Gastrocnemius medialis (tissue), 4 donors: ENCODE results near the gene SAMD8.

Experiments
- POLR2A ChIP-seq, 2 donors: fragments of 450-650 bp; IDR thresholded peaks; one replicate each; pipeline ENCODE4 v1.6.1; 2017; ENCODE audit warnings: antibody characterized with exemption in 2 of 2, mild to moderate bottlenecking in 2 of 2, moderate library complexity in 2 of 2
- TF ChIP-seq, protein P1 (sequence below), 5 experiments: fragments of 450-650 bp in 3 of 5; fragments of 200-600 bp in 2 of 5; sonication (generic) in 2 of 5; IDR thresholded peaks in 4 of 5; conservative IDR thresholded peaks in 1 of 5; 1 replicate in 4 of 5; 2 replicates in 1 of 5; pipeline ENCODE4 v1.5.1; 2016 to 2019; ENCODE audit warnings: antibody characterized with exemption in 5 of 5, mild to moderate bottlenecking in 3 of 5, moderate library complexity in 3 of 5

GRCh38 chr10:75088640-75089039, 22.8 kb upstream of the SAMD8 start:
- TF ChIP-seq POLR2A (IDR thresholded peaks at IDR 0.05): no peak
- TF ChIP-seq, protein P1, sequence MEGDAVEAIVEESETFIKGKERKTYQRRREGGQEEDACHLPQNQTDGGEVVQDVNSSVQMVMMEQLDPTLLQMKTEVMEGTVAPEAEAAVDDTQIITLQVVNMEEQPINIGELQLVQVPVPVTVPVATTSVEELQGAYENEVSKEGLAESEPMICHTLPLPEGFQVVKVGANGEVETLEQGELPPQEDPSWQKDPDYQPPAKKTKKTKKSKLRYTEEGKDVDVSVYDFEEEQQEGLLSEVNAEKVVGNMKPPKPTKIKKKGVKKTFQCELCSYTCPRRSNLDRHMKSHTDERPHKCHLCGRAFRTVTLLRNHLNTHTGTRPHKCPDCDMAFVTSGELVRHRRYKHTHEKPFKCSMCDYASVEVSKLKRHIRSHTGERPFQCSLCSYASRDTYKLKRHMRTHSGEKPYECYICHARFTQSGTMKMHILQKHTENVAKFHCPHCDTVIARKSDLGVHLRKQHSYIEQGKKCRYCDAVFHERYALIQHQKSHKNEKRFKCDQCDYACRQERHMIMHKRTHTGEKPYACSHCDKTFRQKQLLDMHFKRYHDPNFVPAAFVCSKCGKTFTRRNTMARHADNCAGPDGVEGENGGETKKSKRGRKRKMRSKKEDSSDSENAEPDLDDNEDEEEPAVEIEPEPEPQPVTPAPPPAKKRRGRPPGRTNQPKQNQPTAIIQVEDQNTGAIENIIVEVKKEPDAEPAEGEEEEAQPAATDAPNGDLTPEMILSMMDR (IDR thresholded peaks at IDR 0.05 in 4 of 5, conservative IDR thresholded peaks at IDR 0.05 in 1 of 5): no peak
